A549 (cell line): ENCODE data around the gene MRPS34.

Experiments used
- CEBPB ChIP-seq, 2 experiments: fragments of >200 bp in 1 of 2; sonication (Bioruptor Twin) in 1 of 2; formaldehyde crosslinking in 1 of 2; IDR thresholded peaks; 2 replicates each; pipeline ENCODE4 v1.6.1; 2012 to 2016
- CHD2 ChIP-seq: fragments of 150-350 bp; IDR thresholded peaks from 2 replicates; pipeline ENCODE4 v1.6.1; 2014; ENCODE audit warnings: low read length; ENCODE audit not compliant: partially characterized antibody
- CTCF ChIP-seq: fragments of >200 bp; sonication (Bioruptor Twin); formaldehyde crosslinking; IDR thresholded peaks from 3 replicates; pipeline ENCODE4 v1.5.1; 2016
- EP300 ChIP-seq, 2 experiments: fragments of >200 bp; sonication (Bioruptor Twin); formaldehyde crosslinking; IDR thresholded peaks; 2 replicates in 1 of 2; 3 replicates in 1 of 2; pipeline ENCODE4 v1.6.1; 2016 to 2017
- FOSL2 ChIP-seq, 2 experiments: fragments of 450-650 bp in 1 of 2; fragments of >200 bp in 1 of 2; sonication (Bioruptor Twin) in 1 of 2; formaldehyde crosslinking; IDR thresholded peaks; 2 replicates each; pipeline versions ENCODE4 v1.5.0 to v1.6.1; 2016 to 2020; ENCODE audit warnings: mild to moderate bottlenecking in 1 of 2, moderate library complexity in 1 of 2
- NFE2L2 ChIP-seq: fragments of 150-350 bp; conservative IDR thresholded peaks from 2 replicates; pipeline ENCODE4 v1.6.1; 2014; ENCODE audit warnings: low read length
- NR3C1 ChIP-seq: fragments of >200 bp; sonication (Bioruptor Twin); formaldehyde crosslinking; IDR thresholded peaks from 3 replicates; pipeline ENCODE4 v1.6.1; 2017
- RAD21 ChIP-seq, 2 experiments: fragments of >200 bp in 1 of 2; sonication (Bioruptor Twin) in 1 of 2; formaldehyde crosslinking in 1 of 2; IDR thresholded peaks in 1 of 2; conservative IDR thresholded peaks in 1 of 2; 2 replicates in 1 of 2; 3 replicates in 1 of 2; pipeline ENCODE4 v1.6.1; 2012 to 2018; ENCODE audit warnings: inconsistent platforms in 1 of 2
- REST ChIP-seq: fragments of 200-600 bp; sonication (generic); IDR thresholded peaks from 2 replicates; pipeline ENCODE4 v1.6.1; 2016; ENCODE audit warnings: antibody characterized with exemption, mild to moderate bottlenecking, moderate library complexity
- RNF2 ChIP-seq: fragments of 200-600 bp; sonication (generic); IDR thresholded peaks from 2 replicates; pipeline ENCODE4 v1.6.1; 2016; ENCODE audit warnings: low read depth, mild to moderate bottlenecking, antibody characterized with exemption, moderate library complexity, borderline replicate concordance
- ZSCAN20 ChIP-seq: fragments of 250-450 bp; sonication (Bioruptor Pico); IDR thresholded peaks from 2 replicates; pipeline ENCODE4 v1.8.0; 2022; ENCODE audit warnings: mild to moderate bottlenecking, moderate library complexity

- TF ChIP-seq CEBPB (IDR thresholded peaks at IDR 0.05) (no peak), ZSCAN20 (no peak), CTCF (no peak), CHD2 (no peak), EP300 (IDR thresholded peaks at IDR 0.05) (no peak), NR3C1 (no peak), RAD21 (conservative IDR thresholded peaks at IDR 0.05 in 1 of 2, IDR thresholded peaks at IDR 0.05 in 1 of 2) (no peak), REST (no peak), FOSL2 (IDR thresholded peaks at IDR 0.05) (no peak), FOSL2 (CRISPR knock-in tag; IDR thresholded peaks at IDR 0.05) (no peak), NFE2L2 (no peak), RNF2 (no peak)
Observed at GRCh38 chr16:1767116-1767994, 5.6 kb downstream of the MRPS34 start.
